NOMO-1 (cell line): ENCODE data around the gene CDKAL1.
"Not testable (repeated sequence)": the region's sequence is repeated elsewhere in the genome, so short reads cannot be mapped to it uniquely, and the experiment has no call there.

Experiments
- DNase-seq, 2 experiments: peaks; one replicate each; lab custom pipeline; 2025; ENCODE audit not compliant: unreplicated experiment in 2 of 2; lab: John Stamatoyannopoulos, UW

Gene CDKAL1

GRCh38 chr6:20534295-20535262 is at the start of gene CDKAL1:
TSS of gene CDKAL1 (plus strand) at chr6:20534457. CDS start at chr6:20546351, 11,894 bp downstream.
- peak; percentile 77 to 93 for DNase-seq

- no peak for DNase-seq
These were observed 47.6 kb upstream of the CDKAL1 start for GRCh38 chr6:20486641-20487040.

GRCh38 chr6:20487669-20488375 is 46.4 kb upstream of the CDKAL1 start:
- no peak for DNase-seq

GRCh38 chr6:20490591-20490990 is 43.7 kb upstream of the CDKAL1 start:
- no peak for DNase-seq

GRCh38 chr6:20492099-20492498 is 42.2 kb upstream of the CDKAL1 start:
- no peak for DNase-seq

GRCh38 chr6:20497216-20498040 is 36.8 kb upstream of the CDKAL1 start:
- DNase-seq: peak in 1 of 2 experiments; percentile 2

GRCh38 chr6:20498041-20498385 is 36.2 kb upstream of the CDKAL1 start:
- no peak for DNase-seq

- no peak for DNase-seq
These were observed 25.0 kb upstream of the CDKAL1 start for GRCh38 chr6:20509212-20509611.

- no peak for DNase-seq
These were observed 22.4 kb upstream of the CDKAL1 start for GRCh38 chr6:20511852-20512251.

GRCh38 chr6:20525208-20525607 is 9.0 kb upstream of the CDKAL1 start:
- DNase-seq: not testable (repeated sequence)

GRCh38 chr6:20529086-20529448 is 5.2 kb upstream of the CDKAL1 start:
- DNase-seq: peak in 1 of 2 experiments; percentile 53

- DNase-seq: no peak
These were observed 1.4 kb upstream of the CDKAL1 start for GRCh38 chr6:20532881-20533280.

- peak in 1 of 2 experiments; percentile 20 for DNase-seq
These were observed 437 bp upstream of the CDKAL1 start for GRCh38 chr6:20533746-20534294.

GRCh38 chr6:20538131-20538662 is 3.9 kb downstream of the CDKAL1 start:
- DNase-seq: no peak

- DNase-seq: no peak
These were observed 4.7 kb downstream of the CDKAL1 start for GRCh38 chr6:20538907-20539306.

GRCh38 chr6:20539387-20539786 is 5.1 kb downstream of the CDKAL1 start:
- no peak for DNase-seq

- no peak for DNase-seq
These were observed 6.4 kb downstream of the CDKAL1 start for GRCh38 chr6:20540683-20541082.

- DNase-seq: no peak
These were observed 7.1 kb downstream of the CDKAL1 start for GRCh38 chr6:20541382-20541781.

- DNase-seq: no peak
These were observed 8.8 kb downstream of the CDKAL1 start for GRCh38 chr6:20542927-20543602.

- no peak for DNase-seq
These were observed 14.0 kb downstream of the CDKAL1 start for GRCh38 chr6:20548264-20548663.
